ENCODE results near the gene UBAP1.
"Not testable (repeated sequence)": the region's sequence is repeated elsewhere in the genome, so short reads cannot be mapped to it uniquely, and the experiment has no call there.

UBAP1 gene

DNA sequence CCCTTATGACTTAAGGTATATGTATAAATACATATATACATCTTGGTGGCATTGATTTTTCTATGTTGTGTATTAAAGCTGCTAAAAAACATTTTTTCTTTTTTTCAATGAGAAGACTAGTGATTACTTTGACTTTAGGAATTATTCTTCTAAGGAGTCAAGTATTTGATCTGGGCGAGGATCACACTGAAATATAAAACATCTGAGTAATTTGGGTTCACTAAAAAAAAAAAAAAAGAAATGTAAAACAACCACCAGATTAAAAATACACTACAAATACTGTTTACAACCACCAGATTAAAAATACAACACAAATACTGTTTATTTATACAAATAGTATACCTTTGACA, 9.0 kb downstream of the UBAP1 start:
- no peak overlapping the region for H2BK5ac ChIP-seq (ENCODE audit: low read depth, low read length, poor library complexity, severe bottlenecking)
- H4K91ac ChIP-seq (ENCODE audit: low read length), result no peak overlapping the region

DNA sequence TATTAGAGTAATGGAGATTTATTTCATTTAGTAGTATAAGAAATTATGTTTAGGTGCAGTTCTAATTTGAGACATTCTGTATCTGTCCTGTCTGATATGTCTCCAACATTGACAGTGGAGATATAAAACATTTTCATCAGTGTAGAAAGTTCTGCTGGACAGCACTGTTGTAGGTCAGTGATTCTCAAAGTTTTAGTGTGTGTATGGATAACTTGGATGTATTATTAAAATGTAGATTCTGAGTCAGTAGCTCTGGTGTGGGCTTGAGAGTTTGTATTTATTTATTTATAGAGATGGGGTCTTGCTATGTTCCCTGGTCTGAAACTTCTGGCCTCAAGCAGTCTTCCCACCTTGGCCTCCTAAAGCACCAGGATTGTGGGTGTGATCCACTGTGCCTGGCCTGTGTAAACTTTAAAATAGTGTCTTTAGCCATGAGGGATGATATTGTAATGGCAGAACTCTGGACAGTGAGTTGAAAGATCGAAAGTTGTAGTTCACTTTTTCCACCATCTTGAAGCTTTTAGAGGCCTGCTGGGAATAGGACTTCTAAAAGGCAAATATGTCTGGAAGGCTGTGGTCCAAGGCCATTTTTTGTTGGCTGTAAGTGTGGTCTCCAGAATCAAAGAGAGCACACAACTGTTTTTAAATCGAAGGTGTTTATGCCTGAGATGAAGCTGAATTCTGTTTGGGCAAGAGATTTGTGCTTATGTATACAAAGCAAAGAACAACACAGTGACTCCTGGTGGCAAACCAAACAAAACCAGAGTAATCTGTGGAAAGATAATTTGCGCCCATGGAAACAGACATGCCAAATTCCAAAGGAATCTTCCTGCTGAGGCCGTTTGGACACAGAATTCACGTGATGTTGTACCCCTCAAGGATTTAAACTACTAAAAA, 12.4 kb downstream of the UBAP1 start:
- no peak overlapping the region for H3K4me2 ChIP-seq (ENCODE audit: low read length, poor library complexity, severe bottlenecking)
- H2AK5ac ChIP-seq (ENCODE audit: low read length, severe bottlenecking), result no peak overlapping the region
- no peak overlapping the region for H3K4me3 ChIP-seq (ENCODE audit: insufficient read depth in 1 of 2, low read depth in 1 of 2, low read length in 2 of 2)
- no peak overlapping the region for H3K14ac ChIP-seq (ENCODE audit: low read length in 2 of 2)
- H3K23ac ChIP-seq (ENCODE audit: low read length in 2 of 2), result no peak overlapping the region
- no peak overlapping the region for H4K91ac ChIP-seq (ENCODE audit: low read length)
- H3K27me3 ChIP-seq (ENCODE audit: control insufficient read depth in 1 of 2, insufficient read depth in 1 of 2, low read length in 2 of 2), result no peaks in the 10 kb centered on the region
- WGBS, result 79% methylated on average over 3 of the region's 5 CpGs
- H2BK120ac ChIP-seq (ENCODE audit: low read depth, low read length), result no peak overlapping the region
- no peak overlapping the region for H2BK5ac ChIP-seq (ENCODE audit: low read depth, low read length, poor library complexity, severe bottlenecking)
- peaks cover 18% of the 10 kb centered on the region for H3K4me1 ChIP-seq (ENCODE audit: control insufficient read depth, insufficient read depth, low read depth, low read length)
- H3K36me3 ChIP-seq (ENCODE audit: control insufficient read depth in 1 of 2, insufficient read depth in 2 of 2, low read depth in 1 of 2, low read length in 2 of 2), result peaks cover 0 to 3% of the 10 kb centered on the region in 2 experiments
- no peaks in the 10 kb centered on the region for H3K9me3 ChIP-seq (ENCODE audit: control insufficient read depth, low read length)
- H4K8ac ChIP-seq (ENCODE audit: low read length), result no peak overlapping the region
- no peak overlapping the region for H2AFZ ChIP-seq (ENCODE audit: low read depth, low read length)
- H3K9ac ChIP-seq (ENCODE audit: low read length), result no peak overlapping the region
- H3K4ac ChIP-seq (ENCODE audit: low read depth in 1 of 2, low read length in 2 of 2), result no peak overlapping the region
- no peak overlapping the region for H2BK15ac ChIP-seq (ENCODE audit: low read depth, poor library complexity, severe bottlenecking)
- H2BK12ac ChIP-seq (ENCODE audit: low read length in 2 of 2), result no peak overlapping the region
- no peaks in the 10 kb centered on the region for H3K79me1 ChIP-seq (replicated peaks; ENCODE audit: low read length, poor library complexity, severe bottlenecking)
- peak; percentile 68 for DNase-seq
- no peak overlapping the region for H3K18ac ChIP-seq (ENCODE audit: low read depth in 1 of 2, low read length in 2 of 2)
- H3K27ac ChIP-seq (ENCODE audit: low read length, poor library complexity, severe bottlenecking), result peak overlapping the region; percentile 55

More for the DNA sequence above, 9.0 kb downstream of the UBAP1 start:
- WGBS, result no CpG with 5 or more reads among the region's 1 CpG
- no peak overlapping the region for H2BK120ac ChIP-seq (ENCODE audit: low read depth, low read length)
- no peak overlapping the region for H3K14ac ChIP-seq (ENCODE audit: low read length in 2 of 2)
- no peak overlapping the region for H3K4me2 ChIP-seq (ENCODE audit: low read length, poor library complexity, severe bottlenecking)
- H4K8ac ChIP-seq (ENCODE audit: low read length), result no peak overlapping the region
- H3K27ac ChIP-seq (ENCODE audit: low read length, poor library complexity, severe bottlenecking), result no peak overlapping the region
- no peak overlapping the region for H2AFZ ChIP-seq (ENCODE audit: low read depth, low read length)
- H3K4me3 ChIP-seq (ENCODE audit: insufficient read depth in 1 of 2, low read depth in 1 of 2, low read length in 2 of 2), result no peak overlapping the region
- peak overlapping the region; percentile 40 for H3K9ac ChIP-seq (ENCODE audit: low read length)
- no peak overlapping the region for H3K18ac ChIP-seq (ENCODE audit: low read depth in 1 of 2, low read length in 2 of 2)
- no peak overlapping the region for H3K4ac ChIP-seq (ENCODE audit: low read depth in 1 of 2, low read length in 2 of 2)
- no peak for DNase-seq
- H3K23ac ChIP-seq (ENCODE audit: low read length in 2 of 2), result no peak overlapping the region
- no peaks in the 10 kb centered on the region for H3K79me1 ChIP-seq (replicated peaks; ENCODE audit: low read length, poor library complexity, severe bottlenecking)
- H3K36me3 ChIP-seq (ENCODE audit: control insufficient read depth in 1 of 2, insufficient read depth in 2 of 2, low read depth in 1 of 2, low read length in 2 of 2), result peaks cover 8 to 14% of the 10 kb centered on the region in 2 experiments
- H3K9me3 ChIP-seq (ENCODE audit: control insufficient read depth, low read length), result no peaks in the 10 kb centered on the region
- H2AK5ac ChIP-seq (ENCODE audit: low read length, severe bottlenecking), result no peak overlapping the region
- no peak overlapping the region for H2BK12ac ChIP-seq (ENCODE audit: low read length in 2 of 2)
- H3K27me3 ChIP-seq (ENCODE audit: control insufficient read depth in 1 of 2, insufficient read depth in 1 of 2, low read length in 2 of 2), result no peaks in the 10 kb centered on the region
- H2BK15ac ChIP-seq (ENCODE audit: low read depth, poor library complexity, severe bottlenecking), result no peak overlapping the region
- H3K4me1 ChIP-seq (ENCODE audit: control insufficient read depth, insufficient read depth, low read depth, low read length), result peaks cover 22% of the 10 kb centered on the region

DNA sequence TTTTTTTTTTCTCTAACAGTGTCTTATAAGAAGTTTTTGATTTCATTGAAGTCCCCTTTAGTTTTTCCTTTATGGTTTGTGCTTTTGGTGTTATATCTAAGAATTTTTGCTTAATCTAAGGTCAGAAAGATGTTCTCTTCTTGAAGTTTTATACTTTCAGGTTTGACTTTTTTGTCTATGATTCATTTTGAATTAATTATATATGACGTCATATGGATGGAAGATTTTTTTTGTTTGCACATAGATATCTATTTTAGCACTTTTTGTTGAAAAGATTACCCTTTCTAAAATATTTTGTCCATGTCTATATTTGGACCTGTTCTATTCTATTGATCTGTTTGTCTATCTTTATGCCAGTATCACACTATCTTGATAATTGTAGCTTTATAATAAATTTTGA, 16.3 kb downstream of the UBAP1 start:
- Histone ChIP-seq H3K18ac (ENCODE audit: low read depth in 1 of 2, low read length in 2 of 2) (no peak overlapping the region), H3K4me1 (ENCODE audit: control insufficient read depth, insufficient read depth, low read depth, low read length) (peaks cover 21% of the 10 kb centered on the region), H3K27me3 (ENCODE audit: control insufficient read depth in 1 of 2, insufficient read depth in 1 of 2, low read length in 2 of 2) (no peaks in the 10 kb centered on the region), H3K23ac (ENCODE audit: low read length in 2 of 2) (no peak overlapping the region), H4K8ac (ENCODE audit: low read length) (no peak overlapping the region), H3K4ac (ENCODE audit: low read depth in 1 of 2, low read length in 2 of 2) (no peak overlapping the region), H2BK120ac (ENCODE audit: low read depth, low read length) (no peak overlapping the region), H3K9ac (ENCODE audit: low read length) (no peak overlapping the region), H4K91ac (ENCODE audit: low read length) (no peak overlapping the region), H3K4me2 (ENCODE audit: low read length, poor library complexity, severe bottlenecking) (no peak overlapping the region), H2AK5ac (ENCODE audit: low read length, severe bottlenecking) (no peak overlapping the region), H3K14ac (ENCODE audit: low read length in 2 of 2) (no peak overlapping the region), H3K4me3 (ENCODE audit: insufficient read depth in 1 of 2, low read depth in 1 of 2, low read length in 2 of 2) (no peak overlapping the region), H3K9me3 (ENCODE audit: control insufficient read depth, low read length) (no peaks in the 10 kb centered on the region), H3K36me3 (ENCODE audit: control insufficient read depth in 1 of 2, insufficient read depth in 2 of 2, low read depth in 1 of 2, low read length in 2 of 2) (peaks cover 17% of the 10 kb centered on the region in 2 experiments), H2BK5ac (ENCODE audit: low read depth, low read length, poor library complexity, severe bottlenecking) (no peak overlapping the region), H2AFZ (ENCODE audit: low read depth, low read length) (no peak overlapping the region), H2BK12ac (ENCODE audit: low read length in 2 of 2) (no peak overlapping the region), H2BK15ac (ENCODE audit: low read depth, poor library complexity, severe bottlenecking) (no peak overlapping the region), H3K79me1 (replicated peaks; ENCODE audit: low read length, poor library complexity, severe bottlenecking) (no peaks in the 10 kb centered on the region), H3K27ac (ENCODE audit: low read length, poor library complexity, severe bottlenecking) (no peak overlapping the region)
- no peak for DNase-seq
- WGBS, result no CpG with 5 or more reads among the region's 1 CpG

DNA sequence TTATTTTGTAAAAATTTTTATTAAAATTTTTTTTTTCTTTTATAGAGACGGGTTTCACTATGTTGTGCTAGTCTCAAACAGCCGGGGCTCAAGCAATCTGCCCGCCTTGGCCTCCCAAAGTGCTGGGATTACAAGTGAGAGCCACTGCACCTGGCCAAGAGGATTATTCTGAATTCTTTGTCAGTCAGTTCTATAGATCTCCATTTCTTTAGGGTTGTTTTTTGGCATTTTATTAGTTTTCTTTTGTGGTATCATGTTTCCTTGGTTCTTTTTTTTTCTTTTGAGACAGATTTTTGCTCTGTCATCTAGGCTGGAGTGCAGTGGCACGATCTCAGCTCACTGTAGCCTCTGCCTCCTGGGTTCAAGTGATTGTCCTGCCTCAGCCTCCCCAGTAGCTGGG, 18.4 kb downstream of the UBAP1 start:
- Histone ChIP-seq H3K4me1 (ENCODE audit: control insufficient read depth, insufficient read depth, low read depth, low read length) (peaks cover 12% of the 10 kb centered on the region), H3K36me3 (ENCODE audit: control insufficient read depth in 1 of 2, insufficient read depth in 2 of 2, low read depth in 1 of 2, low read length in 2 of 2) (peaks cover 25 to 27% of the 10 kb centered on the region in 2 experiments)
- not testable (repeated sequence) for H3K4me3 ChIP-seq (ENCODE audit: insufficient read depth in 1 of 2, low read depth in 1 of 2, low read length in 2 of 2); H3K27me3 ChIP-seq (ENCODE audit: control insufficient read depth in 1 of 2, insufficient read depth in 1 of 2, low read length in 2 of 2); H2AFZ ChIP-seq (ENCODE audit: low read depth, low read length); H3K9me3 ChIP-seq (ENCODE audit: control insufficient read depth, low read length); H3K14ac ChIP-seq (ENCODE audit: low read length in 2 of 2); H2BK120ac ChIP-seq (ENCODE audit: low read depth, low read length); H2BK12ac ChIP-seq (ENCODE audit: low read length in 2 of 2); H3K9ac ChIP-seq (ENCODE audit: low read length); H3K4ac ChIP-seq (ENCODE audit: low read depth in 1 of 2, low read length in 2 of 2); DNase-seq; H3K18ac ChIP-seq (ENCODE audit: low read depth in 1 of 2, low read length in 2 of 2); H2AK5ac ChIP-seq (ENCODE audit: low read length, severe bottlenecking); H2BK15ac ChIP-seq (ENCODE audit: low read depth, poor library complexity, severe bottlenecking); H3K79me1 ChIP-seq (replicated peaks; ENCODE audit: low read length, poor library complexity, severe bottlenecking); H3K27ac ChIP-seq (ENCODE audit: low read length, poor library complexity, severe bottlenecking); H4K8ac ChIP-seq (ENCODE audit: low read length); H3K23ac ChIP-seq (ENCODE audit: low read length in 2 of 2); H4K91ac ChIP-seq (ENCODE audit: low read length); H3K4me2 ChIP-seq (ENCODE audit: low read length, poor library complexity, severe bottlenecking); H2BK5ac ChIP-seq (ENCODE audit: low read depth, low read length, poor library complexity, severe bottlenecking)
- WGBS, result 96% methylated on average over 4 of the region's 4 CpGs
